Smooth muscle cell (in vitro differentiated cells): ENCODE results near the gene SPHK2. TPM values are rescaled to one million over a fixed set of nuclear protein-coding genes. Genes with fewer than 3 reads are reported as not detected.

ENCODE experiments used
- DNase-seq: peaks from one replicate; lab custom pipeline; 2025; ENCODE audit not compliant: unreplicated experiment; lab: John Stamatoyannopoulos, UW
- H2AFZ ChIP-seq: fragments of 200-600 bp; sonication (generic); 2 replicates; pipeline ENCODE4 v1.6.0; 2016; ENCODE audit warnings: antibody characterized with exemption, low read depth, mild to moderate bottlenecking
- H3F3A ChIP-seq: fragments of 200-600 bp; sonication (generic); 2 replicates; pipeline ENCODE4 v1.6.0; 2017; ENCODE audit warnings: antibody characterized with exemption, low read depth
- H3K27ac ChIP-seq: fragments of 200-600 bp; sonication (generic); 2 replicates; pipeline ENCODE4 v1.5.1; 2016; ENCODE audit warnings: low read depth, mild to moderate bottlenecking
- H3K27me3 ChIP-seq: fragments of 200-600 bp; sonication (generic); 2 replicates; pipeline ENCODE4 v1.6.1; 2016; ENCODE audit warnings: low read depth, mild to moderate bottlenecking
- H3K36me3 ChIP-seq: fragments of 200-600 bp; sonication (generic); 2 replicates; pipeline ENCODE4 v1.5.1; 2016; ENCODE audit warnings: low read depth
- H3K4me1 ChIP-seq: fragments of 200-600 bp; sonication (generic); 2 replicates; pipeline ENCODE4 v1.5.1; 2016; ENCODE audit warnings: low read depth
- H3K4me2 ChIP-seq: fragments of 200-600 bp; sonication (generic); 2 replicates; pipeline ENCODE4 v1.6.0; 2016; ENCODE audit warnings: mild to moderate bottlenecking
- H3K4me3 ChIP-seq: fragments of 200-600 bp; sonication (generic); 2 replicates; pipeline ENCODE4 v1.5.1; 2016; ENCODE audit warnings: mild to moderate bottlenecking
- H3K79me2 ChIP-seq: fragments of 200-600 bp; sonication (generic); 2 replicates; pipeline ENCODE4 v1.6.0; 2016; ENCODE audit warnings: low read depth, mild to moderate bottlenecking
- H3K9ac ChIP-seq: fragments of 200-600 bp; sonication (generic); 2 replicates; pipeline ENCODE4 v1.6.0; 2016; ENCODE audit warnings: low read depth
- H3K9me3 ChIP-seq: fragments of 200-600 bp; sonication (generic); replicated peaks from 2 replicates; pipeline ENCODE4 v1.5.1; 2016; ENCODE audit warnings: low read depth
- H4K20me1 ChIP-seq: fragments of 200-600 bp; sonication (generic); 2 replicates; pipeline ENCODE4 v1.6.0; 2016; ENCODE audit warnings: low read depth
- CTCF ChIP-seq: fragments of 200-600 bp; sonication (generic); IDR thresholded peaks from 2 replicates; pipeline ENCODE4 v1.5.1; 2017; ENCODE audit warnings: borderline replicate concordance, mild to moderate bottlenecking, antibody characterized with exemption; ENCODE audit not compliant: insufficient read depth, poor library complexity, severe bottlenecking
- whole genome bisulfite sequencing: methylation state at CpG from one replicate; pipeline ENCODE4 v1.1.7; 2016; ENCODE audit warnings: low lambda C conversion rate; 5-methylcytosine and 5-hydroxymethylcytosine counted together
- polyA plus RNA-seq: library from polyadenylated mRNA; unstranded; fragments of >200 nt; fragmentation: Nextera tagmentation; extraction: Ambion mirVana; gene quantifications from 2 replicates; pipeline ENCODE4 v1.2.1, GENCODE V29; 2016
- total RNA-seq: library from RNA; depleted of rRNA; stranded (reverse); fragments of >200 nt; gene quantifications from 2 replicates; pipeline ENCODE4 v1.2.3, GENCODE V29; 2014

Gene SPHK2
- total and polyA plus RNA-seq, 2 experiments from 2014 or later: 8.2 to 9.3 TPM

GRCh38 chr19:48659768-48660167, 40.5 kb downstream of the SPHK2 start:
- WGBS: 86% methylated on average over 5 of the region's 5 CpGs
- no peak overlapping the region for H3K27ac ChIP-seq
- H2AFZ ChIP-seq: no peak overlapping the region
- no peaks in the 10 kb centered on the region for H3K36me3 ChIP-seq
- H3K27me3 ChIP-seq: no peaks in the 10 kb centered on the region
- H3K9me3 ChIP-seq: no peaks in the 10 kb centered on the region
- H4K20me1 ChIP-seq: no peaks in the 10 kb centered on the region
- no peaks in the 10 kb centered on the region for H3K4me1 ChIP-seq
- no peak overlapping the region for H3K9ac ChIP-seq
- TF ChIP-seq CTCF: no peak
- no peak overlapping the region for H3K4me2 ChIP-seq
- no peak overlapping the region for H3K4me3 ChIP-seq
- DNase-seq: no peak
- no peaks in the 10 kb centered on the region for H3K79me2 ChIP-seq
- no peaks in the 10 kb centered on the region for H3F3A ChIP-seq

- H4K20me1 ChIP-seq: no peaks in the 10 kb centered on the region
- no peak overlapping the region for H3K4me2 ChIP-seq
- no peak overlapping the region for H3K4me3 ChIP-seq
- no peak for TF ChIP-seq CTCF
- H3K79me2 ChIP-seq: no peaks in the 10 kb centered on the region
- no peaks in the 10 kb centered on the region for H3F3A ChIP-seq
- no peaks in the 10 kb centered on the region for H3K27me3 ChIP-seq
- DNase-seq: no peak
- 88% methylated on average over 35 of the region's 35 CpGs for WGBS
- H3K27ac ChIP-seq: no peak overlapping the region
- no peak overlapping the region for H3K9ac ChIP-seq
- H3K36me3 ChIP-seq: no peaks in the 10 kb centered on the region
- H3K9me3 ChIP-seq: no peaks in the 10 kb centered on the region
- H3K4me1 ChIP-seq: no peaks in the 10 kb centered on the region
- no peak overlapping the region for H2AFZ ChIP-seq
These were observed 41.8 kb downstream of the SPHK2 start for GRCh38 chr19:48660852-48661710.

GRCh38 chr19:48661711-48662090, 42.4 kb downstream of the SPHK2 start:
- Histone ChIP-seq H3K9ac (no peak overlapping the region), H3K27ac (no peak overlapping the region), H3K4me1 (no peaks in the 10 kb centered on the region), H3K27me3 (no peaks in the 10 kb centered on the region), H4K20me1 (no peaks in the 10 kb centered on the region), H3K79me2 (no peaks in the 10 kb centered on the region), H3F3A (no peaks in the 10 kb centered on the region), H3K9me3 (no peaks in the 10 kb centered on the region), H3K36me3 (no peaks in the 10 kb centered on the region), H3K4me2 (no peak overlapping the region), H3K4me3 (no peak overlapping the region), H2AFZ (no peak overlapping the region)
- no peak for TF ChIP-seq CTCF
- WGBS: 98% methylated on average over 50 of the region's 50 CpGs
- no peak for DNase-seq

GRCh38 chr19:48663667-48664066, 44.4 kb downstream of the SPHK2 start:
- Histone ChIP-seq H3K9me3 (no peaks in the 10 kb centered on the region), H3K36me3 (no peaks in the 10 kb centered on the region), H4K20me1 (no peaks in the 10 kb centered on the region), H3K4me1 (no peaks in the 10 kb centered on the region), H3K27me3 (no peaks in the 10 kb centered on the region), H3K9ac (no peak overlapping the region), H3K79me2 (no peaks in the 10 kb centered on the region), H3F3A (no peaks in the 10 kb centered on the region), H2AFZ (no peak overlapping the region), H3K4me2 (no peak overlapping the region), H3K27ac (no peak overlapping the region), H3K4me3 (no peak overlapping the region)
- TF ChIP-seq CTCF: no peak
- 83% methylated on average over 4 of the region's 4 CpGs for WGBS
- no peak for DNase-seq
